ENCODE results near the gene TBC1D25.

The TBC1D25 gene

GRCh38 chrX:48514126-48514806 lies 25.2 kb upstream of the TBC1D25 start:
- Histone ChIP-seq H3K27me3 (ENCODE audit: insufficient read depth, poor library complexity, severe bottlenecking) (no peaks in the 10 kb centered on the region), H3K27ac (replicated peaks) (no peak overlapping the region)
- no peak for TF ChIP-seq POLR2AphosphoS5 (IDR thresholded peaks at IDR 0.05; ENCODE audit: low read depth)
- TF ChIP-seq SPI1 (IDR thresholded peaks at IDR 0.05; ENCODE audit: borderline replicate concordance, low read depth): no peak
- TF ChIP-seq, protein P1, sequence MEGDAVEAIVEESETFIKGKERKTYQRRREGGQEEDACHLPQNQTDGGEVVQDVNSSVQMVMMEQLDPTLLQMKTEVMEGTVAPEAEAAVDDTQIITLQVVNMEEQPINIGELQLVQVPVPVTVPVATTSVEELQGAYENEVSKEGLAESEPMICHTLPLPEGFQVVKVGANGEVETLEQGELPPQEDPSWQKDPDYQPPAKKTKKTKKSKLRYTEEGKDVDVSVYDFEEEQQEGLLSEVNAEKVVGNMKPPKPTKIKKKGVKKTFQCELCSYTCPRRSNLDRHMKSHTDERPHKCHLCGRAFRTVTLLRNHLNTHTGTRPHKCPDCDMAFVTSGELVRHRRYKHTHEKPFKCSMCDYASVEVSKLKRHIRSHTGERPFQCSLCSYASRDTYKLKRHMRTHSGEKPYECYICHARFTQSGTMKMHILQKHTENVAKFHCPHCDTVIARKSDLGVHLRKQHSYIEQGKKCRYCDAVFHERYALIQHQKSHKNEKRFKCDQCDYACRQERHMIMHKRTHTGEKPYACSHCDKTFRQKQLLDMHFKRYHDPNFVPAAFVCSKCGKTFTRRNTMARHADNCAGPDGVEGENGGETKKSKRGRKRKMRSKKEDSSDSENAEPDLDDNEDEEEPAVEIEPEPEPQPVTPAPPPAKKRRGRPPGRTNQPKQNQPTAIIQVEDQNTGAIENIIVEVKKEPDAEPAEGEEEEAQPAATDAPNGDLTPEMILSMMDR (IDR thresholded peaks at IDR 0.05; ENCODE audit: insufficient read depth, low read length): no peak
- no peak for TF ChIP-seq REST (IDR thresholded peaks at IDR 0.05; ENCODE audit: insufficient replicate concordance, low read depth)
- TF ChIP-seq GABPA (IDR thresholded peaks at IDR 0.05; ENCODE audit: low read depth): no peak

GRCh38 chrX:48514868-48515460 lies 24.6 kb upstream of the TBC1D25 start:
- TF ChIP-seq POLR2AphosphoS5 (IDR thresholded peaks at IDR 0.05; ENCODE audit: low read depth) (no peak), REST (IDR thresholded peaks at IDR 0.05; ENCODE audit: insufficient replicate concordance, low read depth) (no peak), GABPA (IDR thresholded peaks at IDR 0.05; ENCODE audit: low read depth) (no peak), SPI1 (IDR thresholded peaks at IDR 0.05; ENCODE audit: borderline replicate concordance, low read depth) (no peak)
- TF ChIP-seq, protein P1 (IDR thresholded peaks at IDR 0.05; ENCODE audit: insufficient read depth, low read length): no peak
- no peak overlapping the region for H3K27ac ChIP-seq (replicated peaks)
- no peaks in the 10 kb centered on the region for H3K27me3 ChIP-seq (ENCODE audit: insufficient read depth, poor library complexity, severe bottlenecking)
- no peak overlapping the region for H3K4me3 ChIP-seq (replicated peaks; ENCODE audit: insufficient read depth, low read length)
- no peak for DNase-seq (ENCODE audit: low read depth in 1 of 2, low spot score in 1 of 2)

More at GRCh38 chrX:48514126-48514806, 25.2 kb upstream of the TBC1D25 start:
- no peak for DNase-seq (ENCODE audit: low read depth in 1 of 2, low spot score in 1 of 2)
- no peak overlapping the region for H3K4me3 ChIP-seq (replicated peaks; ENCODE audit: insufficient read depth, low read length)

GRCh38 chrX:48515842-48516241 lies 23.7 kb upstream of the TBC1D25 start:
- H3K27ac ChIP-seq (replicated peaks): no peak overlapping the region
- no peak for DNase-seq (ENCODE audit: low read depth in 1 of 2, low spot score in 1 of 2)
- no peak overlapping the region for H3K4me3 ChIP-seq (replicated peaks; ENCODE audit: insufficient read depth, low read length)
- no peaks in the 10 kb centered on the region for H3K27me3 ChIP-seq (ENCODE audit: insufficient read depth, poor library complexity, severe bottlenecking)
- no peak for TF ChIP-seq GABPA (IDR thresholded peaks at IDR 0.05; ENCODE audit: low read depth)
- TF ChIP-seq, protein P1 (IDR thresholded peaks at IDR 0.05; ENCODE audit: insufficient read depth, low read length): no peak
- no peak for TF ChIP-seq REST (IDR thresholded peaks at IDR 0.05; ENCODE audit: insufficient replicate concordance, low read depth)
- TF ChIP-seq POLR2AphosphoS5 (IDR thresholded peaks at IDR 0.05; ENCODE audit: low read depth): no peak
- no peak for TF ChIP-seq SPI1 (IDR thresholded peaks at IDR 0.05; ENCODE audit: borderline replicate concordance, low read depth)
